NK-92 treated with Interleukin-12 subunit alpha and Interleukin-12 subunit beta, amount 100 ng/mL, for 24 hours (cell line): ENCODE results near the gene PTGFRN.

Experiments used
- DNase-seq: peaks from one replicate; lab custom pipeline; 2025; lab: John Stamatoyannopoulos, UW

Gene PTGFRN

GRCh38 chr1:116944613-116945012 is 34.9 kb downstream of the PTGFRN start:
- DNase-seq = no peak

GRCh38 chr1:116945421-116945820 is 35.7 kb downstream of the PTGFRN start:
- DNase-seq = no peak

- no peak for DNase-seq
Measured at GRCh38 chr1:116945996-116946395, 36.3 kb downstream of the PTGFRN start.

GRCh38 chr1:116947092-116947860 is 37.6 kb downstream of the PTGFRN start:
- no peak for DNase-seq

GRCh38 chr1:116948046-116948445 is 38.3 kb downstream of the PTGFRN start:
- no peak for DNase-seq

- no peak for DNase-seq
Measured at GRCh38 chr1:116948642-116949041, 38.9 kb downstream of the PTGFRN start.

GRCh38 chr1:116949213-116949985 is 39.7 kb downstream of the PTGFRN start:
- DNase-seq = no peak

- no peak for DNase-seq
Measured at GRCh38 chr1:116950517-116951199, 40.9 kb downstream of the PTGFRN start.

- no peak for DNase-seq
Measured at GRCh38 chr1:116951200-116951935, 41.7 kb downstream of the PTGFRN start.

- DNase-seq = no peak
Measured at GRCh38 chr1:116952738-116953275, 43.1 kb downstream of the PTGFRN start.

- no peak for DNase-seq
Measured at GRCh38 chr1:116954440-116954839, 44.7 kb downstream of the PTGFRN start.

- no peak for DNase-seq
Measured at GRCh38 chr1:116956378-116956777, 46.7 kb downstream of the PTGFRN start.

- DNase-seq = no peak
Measured at GRCh38 chr1:116957646-116958045, 47.9 kb downstream of the PTGFRN start.

GRCh38 chr1:116958110-116958509 is 48.4 kb downstream of the PTGFRN start:
- no peak for DNase-seq

- no peak for DNase-seq
Measured at GRCh38 chr1:116958977-116959376, 49.3 kb downstream of the PTGFRN start.

- DNase-seq = no peak
Measured at GRCh38 chr1:116961606-116962005, 51.9 kb downstream of the PTGFRN start.

GRCh38 chr1:116962987-116963639 is 53.4 kb downstream of the PTGFRN start:
- no peak for DNase-seq

- no peak for DNase-seq
Measured at GRCh38 chr1:116966791-116967190, 57.1 kb downstream of the PTGFRN start.

GRCh38 chr1:116968724-116969123 is 59.0 kb downstream of the PTGFRN start:
- no peak for DNase-seq

GRCh38 chr1:116971258-116971860 is 61.6 kb downstream of the PTGFRN start:
- no peak for DNase-seq
